Measurements from ENCODE around the gene CD2.

Gene CD2

GRCh38 chr1:116709666-116710167, 44.5 kb upstream of the CD2 start:
- H3K9me3 ChIP-seq (replicated peaks in 1 of 2; ENCODE audit: control insufficient read depth in 2 of 2, insufficient read depth in 1 of 2, low read depth in 1 of 2, low read length in 2 of 2): no peaks in the 10 kb centered on the region
- no peaks in the 10 kb centered on the region for H3K79me1 ChIP-seq (ENCODE audit: low read depth, low read length)
- no peak overlapping the region for H3K27ac ChIP-seq (replicated peaks; ENCODE audit: low read length)
- H3K9ac ChIP-seq (ENCODE audit: low read depth, low read length, poor library complexity): no peak overlapping the region
- no peak overlapping the region for H3K18ac ChIP-seq (ENCODE audit: low read length)
- H3K23ac ChIP-seq (ENCODE audit: low read depth, low read length, poor library complexity): no peak overlapping the region
- H2BK12ac ChIP-seq (ENCODE audit: low read length): no peak overlapping the region
- H2AFZ ChIP-seq (ENCODE audit: low read length): no peak overlapping the region
- DNase-seq (ENCODE audit: low spot score): no peak
- H3K27me3 ChIP-seq (ENCODE audit: control insufficient read depth in 3 of 3, insufficient read depth in 3 of 3, low read depth in 1 of 3, low read length in 3 of 3): peaks cover 0 to 10% (median 0%) of the 10 kb centered on the region in 3 experiments
- H2BK15ac ChIP-seq (ENCODE audit: low read length): no peak overlapping the region
- no peak overlapping the region for H3K14ac ChIP-seq (ENCODE audit: low read length)
- H3K4ac ChIP-seq (ENCODE audit: low read length): no peak overlapping the region
- H2BK120ac ChIP-seq (ENCODE audit: low read depth, low read length): no peak overlapping the region
- H3K36me3 ChIP-seq (replicated peaks in 1 of 2; ENCODE audit: control insufficient read depth in 2 of 2, insufficient read depth in 2 of 2, low read length in 2 of 2): no peaks in the 10 kb centered on the region
- H2BK5ac ChIP-seq (ENCODE audit: low read length): no peak overlapping the region
- no peak overlapping the region for H3K4me3 ChIP-seq (ENCODE audit: low read length in 2 of 2)
- H4K8ac ChIP-seq (ENCODE audit: low read depth, low read length): no peak overlapping the region
- H3K4me1 ChIP-seq (ENCODE audit: control insufficient read depth in 2 of 2, insufficient read depth in 1 of 2, low read depth in 1 of 2, low read length in 2 of 2): peaks cover 0 to 3% of the 10 kb centered on the region in 2 donors
- no CpG with 5 or more reads among the region's 7 CpGs for WGBS, 2 donors (ENCODE audit: extremely low coverage in 2 of 2, insufficient read length in 2 of 2, insufficient replicate concordance in 1 of 2)
- no peak overlapping the region for H4K91ac ChIP-seq (ENCODE audit: low read depth, low read length, poor library complexity)
- no peak overlapping the region for H2AK5ac ChIP-seq (ENCODE audit: low read depth, low read length)
- H3K4me2 ChIP-seq (ENCODE audit: insufficient read depth, low read length, poor library complexity, severe bottlenecking): no peak overlapping the region

- Histone ChIP-seq H3K23ac (ENCODE audit: low read depth, low read length, poor library complexity) (no peak overlapping the region), H2AFZ (ENCODE audit: low read length) (no peak overlapping the region), H3K27me3 (ENCODE audit: control insufficient read depth in 3 of 3, insufficient read depth in 3 of 3, low read depth in 1 of 3, low read length in 3 of 3) (peaks cover 0 to 10% (median 0%) of the 10 kb centered on the region in 3 experiments), H2BK120ac (ENCODE audit: low read depth, low read length) (no peak overlapping the region), H4K91ac (ENCODE audit: low read depth, low read length, poor library complexity) (no peak overlapping the region), H3K9me3 (replicated peaks in 1 of 2; ENCODE audit: control insufficient read depth in 2 of 2, insufficient read depth in 1 of 2, low read depth in 1 of 2, low read length in 2 of 2) (no peaks in the 10 kb centered on the region), H2AK5ac (ENCODE audit: low read depth, low read length) (no peak overlapping the region), H2BK5ac (ENCODE audit: low read length) (no peak overlapping the region), H3K79me1 (ENCODE audit: low read depth, low read length) (no peaks in the 10 kb centered on the region), H4K8ac (ENCODE audit: low read depth, low read length) (no peak overlapping the region), H3K4me1 (ENCODE audit: control insufficient read depth in 2 of 2, insufficient read depth in 1 of 2, low read depth in 1 of 2, low read length in 2 of 2) (peaks cover 0 to 3% of the 10 kb centered on the region in 2 donors), H3K9ac (ENCODE audit: low read depth, low read length, poor library complexity) (no peak overlapping the region), H3K4me3 (ENCODE audit: low read length in 2 of 2) (no peak overlapping the region), H3K27ac (replicated peaks; ENCODE audit: low read length) (no peak overlapping the region), H2BK15ac (ENCODE audit: low read length) (no peak overlapping the region), H3K18ac (ENCODE audit: low read length) (peak overlapping the region; percentile 30), H3K4ac (ENCODE audit: low read length) (no peak overlapping the region), H2BK12ac (ENCODE audit: low read length) (no peak overlapping the region), H3K14ac (ENCODE audit: low read length) (no peak overlapping the region), H3K36me3 (replicated peaks in 1 of 2; ENCODE audit: control insufficient read depth in 2 of 2, insufficient read depth in 2 of 2, low read length in 2 of 2) (no peaks in the 10 kb centered on the region), H3K4me2 (ENCODE audit: insufficient read depth, low read length, poor library complexity, severe bottlenecking) (no peak overlapping the region)
- no peak for DNase-seq (ENCODE audit: low spot score)
- WGBS, 2 donors (ENCODE audit: extremely low coverage in 2 of 2, insufficient read length in 2 of 2, insufficient replicate concordance in 1 of 2): no CpG with 5 or more reads among the region's 2 CpGs
These were observed 43.6 kb upstream of the CD2 start for GRCh38 chr1:116710420-116711262.

DNA sequence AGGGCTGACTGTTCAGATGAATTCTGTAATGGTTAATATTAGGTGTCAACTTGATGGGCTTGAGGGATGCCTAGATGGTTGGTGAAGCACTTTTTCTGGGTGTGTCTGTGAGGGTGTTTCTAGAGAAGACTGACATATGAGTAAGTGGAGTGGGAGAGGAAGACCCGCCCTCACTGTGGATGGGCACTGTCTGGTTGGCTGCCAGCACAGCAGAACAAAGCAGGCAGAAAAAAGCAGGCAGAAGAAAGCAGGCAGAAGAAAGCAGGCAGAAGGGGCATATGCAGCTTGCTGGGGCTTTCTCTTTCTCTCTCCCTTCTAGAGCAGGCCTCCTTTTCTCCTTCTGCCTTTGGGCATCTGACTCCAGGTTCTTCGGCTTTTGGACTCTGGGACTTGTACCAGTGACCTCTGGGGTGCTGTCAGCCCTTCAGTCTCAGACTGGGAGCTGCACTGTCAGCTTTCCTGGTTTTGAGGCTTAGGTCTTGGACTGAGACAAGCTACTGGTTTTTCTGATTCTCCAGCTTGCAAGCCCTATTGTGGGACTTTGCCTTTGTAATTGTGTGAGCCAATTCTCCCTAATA, 42.9 kb upstream of the CD2 start:
- Histone ChIP-seq H3K36me3 (replicated peaks in 1 of 2; ENCODE audit: control insufficient read depth in 2 of 2, insufficient read depth in 2 of 2, low read length in 2 of 2) (no peaks in the 10 kb centered on the region), H4K91ac (ENCODE audit: low read depth, low read length, poor library complexity) (no peak overlapping the region), H3K23ac (ENCODE audit: low read depth, low read length, poor library complexity) (no peak overlapping the region), H2BK15ac (ENCODE audit: low read length) (no peak overlapping the region), H2BK12ac (ENCODE audit: low read length) (no peak overlapping the region), H3K27ac (replicated peaks; ENCODE audit: low read length) (no peak overlapping the region), H3K18ac (ENCODE audit: low read length) (no peak overlapping the region), H3K27me3 (ENCODE audit: control insufficient read depth in 3 of 3, insufficient read depth in 3 of 3, low read depth in 1 of 3, low read length in 3 of 3) (peaks cover 0 to 10% (median 0%) of the 10 kb centered on the region in 3 experiments), H4K8ac (ENCODE audit: low read depth, low read length) (no peak overlapping the region), H3K9ac (ENCODE audit: low read depth, low read length, poor library complexity) (no peak overlapping the region), H2AK5ac (ENCODE audit: low read depth, low read length) (no peak overlapping the region), H3K9me3 (replicated peaks in 1 of 2; ENCODE audit: control insufficient read depth in 2 of 2, insufficient read depth in 1 of 2, low read depth in 1 of 2, low read length in 2 of 2) (no peaks in the 10 kb centered on the region), H3K4me1 (ENCODE audit: control insufficient read depth in 2 of 2, insufficient read depth in 1 of 2, low read depth in 1 of 2, low read length in 2 of 2) (peaks cover 0 to 3% of the 10 kb centered on the region in 2 donors), H3K4ac (ENCODE audit: low read length) (no peak overlapping the region), H2BK5ac (ENCODE audit: low read length) (no peak overlapping the region), H3K14ac (ENCODE audit: low read length) (no peak overlapping the region), H3K4me3 (ENCODE audit: low read length in 2 of 2) (no peak overlapping the region), H3K4me2 (ENCODE audit: insufficient read depth, low read length, poor library complexity, severe bottlenecking) (no peak overlapping the region), H3K79me1 (ENCODE audit: low read depth, low read length) (no peaks in the 10 kb centered on the region), H2BK120ac (ENCODE audit: low read depth, low read length) (no peak overlapping the region), H2AFZ (ENCODE audit: low read length) (peak overlapping the region; percentile 70)
- whole genome bisulfite sequencing, 2 donors (ENCODE audit: extremely low coverage in 2 of 2, insufficient read length in 2 of 2, insufficient replicate concordance in 1 of 2): no CpG with 5 or more reads among the region's 2 CpGs
- no peak for DNase-seq (ENCODE audit: low spot score)

DNA sequence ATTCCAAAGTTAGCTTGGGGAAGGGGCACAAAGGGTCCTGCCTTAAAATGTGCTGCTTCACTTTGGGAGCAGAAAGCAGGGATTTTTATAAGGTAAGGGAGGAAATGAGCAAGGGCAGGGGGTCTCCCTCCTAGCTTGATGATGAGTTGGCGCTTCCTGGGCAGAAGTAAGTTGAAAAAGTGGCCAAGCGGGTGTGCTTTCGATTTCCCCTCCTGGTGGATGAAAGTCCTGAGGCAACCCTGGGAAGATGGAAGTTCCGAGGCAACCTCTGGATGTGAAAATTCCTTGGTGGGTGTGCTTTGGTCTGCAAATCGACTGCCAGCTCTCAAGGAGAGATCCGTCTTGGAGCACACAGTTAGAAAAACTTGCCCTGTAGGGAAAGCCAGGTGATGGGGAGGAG, 41.7 kb upstream of the CD2 start:
- no CpG with 5 or more reads among the region's 6 CpGs for WGBS, 2 donors (ENCODE audit: extremely low coverage in 2 of 2, insufficient read length in 2 of 2, insufficient replicate concordance in 1 of 2)
- no peaks in the 10 kb centered on the region for H3K9me3 ChIP-seq (replicated peaks in 1 of 2; ENCODE audit: control insufficient read depth in 2 of 2, insufficient read depth in 1 of 2, low read depth in 1 of 2, low read length in 2 of 2)

More for the DNA sequence above, 41.7 kb upstream of the CD2 start:
- H3K4me3 ChIP-seq (ENCODE audit: low read length in 2 of 2): no peak overlapping the region
- no peak overlapping the region for H2BK5ac ChIP-seq (ENCODE audit: low read length)
- no peak overlapping the region for H3K9ac ChIP-seq (ENCODE audit: low read depth, low read length, poor library complexity)
- H3K4ac ChIP-seq (ENCODE audit: low read length): no peak overlapping the region
- no peak overlapping the region for H2AFZ ChIP-seq (ENCODE audit: low read length)
- DNase-seq (ENCODE audit: low spot score): no peak
- no peak overlapping the region for H4K91ac ChIP-seq (ENCODE audit: low read depth, low read length, poor library complexity)
- no peak overlapping the region for H3K18ac ChIP-seq (ENCODE audit: low read length)
- H2AK5ac ChIP-seq (ENCODE audit: low read depth, low read length): no peak overlapping the region
- no peak overlapping the region for H2BK15ac ChIP-seq (ENCODE audit: low read length)
- no peak overlapping the region for H3K27ac ChIP-seq (replicated peaks; ENCODE audit: low read length)
- H2BK12ac ChIP-seq (ENCODE audit: low read length): no peak overlapping the region
- H3K27me3 ChIP-seq (ENCODE audit: control insufficient read depth in 3 of 3, insufficient read depth in 3 of 3, low read depth in 1 of 3, low read length in 3 of 3): peaks cover 0 to 10% (median 0%) of the 10 kb centered on the region in 3 experiments
- H3K14ac ChIP-seq (ENCODE audit: low read length): no peak overlapping the region
- no peaks in the 10 kb centered on the region for H3K36me3 ChIP-seq (replicated peaks in 1 of 2; ENCODE audit: control insufficient read depth in 2 of 2, insufficient read depth in 2 of 2, low read length in 2 of 2)
- H2BK120ac ChIP-seq (ENCODE audit: low read depth, low read length): no peak overlapping the region
- H3K4me2 ChIP-seq (ENCODE audit: insufficient read depth, low read length, poor library complexity, severe bottlenecking): no peak overlapping the region
- no peaks in the 10 kb centered on the region for H3K79me1 ChIP-seq (ENCODE audit: low read depth, low read length)
- no peak overlapping the region for H4K8ac ChIP-seq (ENCODE audit: low read depth, low read length)
- no peak overlapping the region for H3K23ac ChIP-seq (ENCODE audit: low read depth, low read length, poor library complexity)
- peaks cover 0 to 3% of the 10 kb centered on the region in 2 donors for H3K4me1 ChIP-seq (ENCODE audit: control insufficient read depth in 2 of 2, insufficient read depth in 1 of 2, low read depth in 1 of 2, low read length in 2 of 2)
